GM21423 (cell line): ENCODE measurements around the gene IDUA.

Experiments used
- ATAC-seq: cut with Tn5 transposase; IDR thresholded peaks from one replicate; pipeline ENCODE4 v1.9.1; 2021; ENCODE audit warnings: mild to moderate bottlenecking, moderate library complexity; ENCODE audit not compliant: unreplicated experiment

Gene IDUA

DNA sequence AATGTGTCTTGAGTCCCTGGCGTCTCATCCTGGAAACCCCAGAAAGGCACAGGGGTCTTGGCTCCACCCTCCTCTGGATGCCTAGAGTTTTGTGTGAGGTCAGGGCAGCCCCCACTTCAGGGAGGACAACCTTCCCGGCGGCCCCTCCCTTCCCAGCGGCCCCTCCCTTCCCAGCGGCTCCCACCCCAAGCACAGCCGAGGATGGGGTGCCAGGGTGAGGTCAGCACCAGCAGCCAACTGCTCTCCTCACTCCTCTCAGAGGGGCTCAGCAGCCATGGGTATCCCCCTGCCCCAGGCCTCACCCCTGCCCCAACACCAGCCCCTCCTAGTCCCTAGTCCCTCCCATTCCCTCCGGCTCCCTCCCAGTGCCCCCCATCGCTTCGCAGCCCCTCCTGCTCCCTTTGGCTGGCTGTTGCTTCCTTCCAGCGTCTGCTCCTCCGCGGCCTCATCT, 30.9 kb upstream of the IDUA start:
- ATAC-seq: no peak

DNA sequence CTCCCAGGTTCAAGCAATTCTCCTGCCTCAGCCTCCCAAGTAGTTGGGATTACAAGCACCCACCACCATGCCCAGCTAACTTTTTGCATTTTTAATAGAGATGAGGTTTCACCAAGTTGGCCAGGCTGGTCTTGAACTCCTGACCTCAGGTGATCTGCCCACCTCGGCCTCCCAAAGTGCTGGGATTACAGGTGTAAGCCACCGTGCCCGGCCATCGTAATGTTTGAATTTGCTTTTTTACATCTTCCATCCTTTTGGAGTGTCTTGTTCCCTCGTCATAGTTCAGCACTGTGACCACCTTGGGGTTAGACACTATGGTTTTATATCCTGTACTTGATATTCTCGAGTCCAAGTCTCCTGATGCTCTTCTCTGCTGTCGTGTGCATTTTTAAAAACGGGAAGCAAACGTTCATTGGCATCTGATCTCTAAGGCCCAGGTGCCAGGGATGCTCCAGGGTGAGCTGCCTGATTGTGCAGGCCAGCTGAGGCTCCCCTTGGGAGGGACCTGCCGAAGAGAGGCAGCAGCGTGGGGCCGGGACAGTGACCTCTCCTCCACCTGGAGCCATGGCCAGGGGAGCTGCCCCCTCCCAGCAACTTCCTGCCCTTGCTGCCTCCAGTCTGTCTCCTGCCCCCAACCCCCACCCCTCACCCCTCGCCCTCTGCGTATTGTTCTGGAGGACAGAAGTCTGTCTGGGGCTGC, 30.2 kb upstream of the IDUA start:
- no peak for ATAC-seq

DNA sequence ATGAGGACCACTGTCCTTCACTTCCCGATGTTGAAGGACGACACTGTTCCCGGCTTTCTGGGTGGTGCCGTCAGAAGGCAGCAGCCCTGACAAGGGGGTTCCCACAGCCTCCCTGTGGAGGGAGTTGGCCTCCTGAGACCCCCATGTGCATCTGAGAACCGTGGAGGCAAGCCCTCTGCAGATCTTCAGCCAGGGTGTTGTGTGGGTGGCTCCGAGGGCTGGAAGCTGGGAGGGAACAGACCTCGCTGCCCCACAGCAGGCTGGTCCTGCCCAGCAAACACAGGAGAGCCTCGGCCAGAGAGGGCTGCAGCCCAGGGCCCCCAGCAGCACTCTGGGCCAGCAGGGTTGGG, 29.6 kb upstream of the IDUA start:
- ATAC-seq: no peak

DNA sequence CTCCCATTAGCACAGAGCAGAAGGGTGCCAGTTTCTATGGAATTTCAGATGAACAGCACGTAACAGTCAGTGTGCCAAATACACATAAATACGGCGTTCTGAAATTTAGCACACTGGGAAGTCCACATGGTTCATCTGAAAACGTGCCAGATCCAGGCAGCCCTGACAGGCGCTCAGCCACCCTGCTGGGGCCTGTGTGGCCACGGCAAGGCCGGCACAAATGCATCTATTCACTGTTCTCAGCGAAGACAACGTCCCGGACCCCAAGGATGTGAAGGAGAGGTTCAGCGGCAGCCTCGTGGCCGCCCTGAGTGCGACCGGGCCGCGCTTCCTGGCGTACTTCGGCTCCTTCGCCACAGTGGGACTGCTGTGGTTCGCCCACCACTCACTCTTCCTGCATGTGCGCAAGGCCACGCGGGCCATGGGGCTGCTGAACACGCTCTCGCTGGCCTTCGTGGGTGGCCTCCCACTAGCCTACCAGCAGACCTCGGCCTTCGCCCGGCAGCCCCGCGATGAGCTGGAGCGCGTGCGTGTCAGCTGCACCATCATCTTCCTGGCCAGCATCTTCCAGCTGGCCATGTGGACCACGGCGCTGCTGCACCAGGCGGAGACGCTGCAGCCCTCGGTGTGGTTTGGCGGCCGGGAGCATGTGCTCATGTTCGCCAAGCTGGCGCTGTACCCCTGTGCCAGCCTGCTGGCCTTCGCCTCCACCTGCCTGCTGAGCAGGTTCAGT, 29.1 kb upstream of the IDUA start:
- ATAC-seq: no peak

DNA sequence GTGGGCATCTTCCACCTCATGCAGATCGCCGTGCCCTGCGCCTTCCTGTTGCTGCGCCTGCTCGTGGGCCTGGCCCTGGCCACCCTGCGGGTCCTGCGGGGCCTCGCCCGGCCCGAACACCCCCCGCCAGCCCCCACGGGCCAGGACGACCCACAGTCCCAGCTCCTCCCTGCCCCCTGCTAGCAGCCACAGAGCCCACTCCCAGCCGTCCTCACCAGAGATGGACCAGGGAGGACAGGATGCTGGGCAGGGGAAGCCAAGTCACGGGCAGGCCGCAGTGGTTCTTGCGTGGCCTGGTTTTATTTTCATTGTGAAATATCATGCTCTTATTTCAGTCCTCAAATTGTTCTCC, 28.6 kb upstream of the IDUA start:
- no peak for ATAC-seq

DNA sequence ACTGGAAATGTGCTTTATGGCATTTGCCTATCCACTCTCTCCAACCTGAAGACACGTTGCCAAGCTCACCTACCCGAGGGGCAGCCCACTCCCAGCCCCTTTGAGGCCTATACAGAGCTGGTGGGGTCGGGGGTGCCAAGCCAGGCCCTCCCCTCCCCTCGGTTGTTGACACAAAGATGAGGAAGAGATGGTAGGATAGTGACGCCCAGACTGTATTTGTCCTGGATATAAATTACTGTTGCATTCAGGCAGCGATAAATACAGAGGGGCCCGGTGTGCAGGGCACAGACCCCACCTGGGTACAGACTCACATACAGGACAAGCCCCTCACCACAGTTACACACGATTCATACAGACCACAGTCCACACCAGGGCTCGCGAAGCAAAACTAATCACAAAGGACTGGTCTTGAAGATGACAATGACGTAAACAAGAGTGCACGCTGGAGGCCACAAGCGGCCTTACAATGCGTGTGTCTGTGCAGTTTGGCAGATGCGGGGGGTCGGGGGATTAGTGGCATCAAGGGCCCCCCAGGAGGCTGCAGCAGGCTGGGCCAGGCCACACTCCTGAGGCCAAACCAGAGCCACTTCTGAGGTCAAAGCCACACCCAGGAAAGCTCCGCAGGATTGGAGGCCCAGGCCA, 28.0 kb upstream of the IDUA start:
- no peak for ATAC-seq

DNA sequence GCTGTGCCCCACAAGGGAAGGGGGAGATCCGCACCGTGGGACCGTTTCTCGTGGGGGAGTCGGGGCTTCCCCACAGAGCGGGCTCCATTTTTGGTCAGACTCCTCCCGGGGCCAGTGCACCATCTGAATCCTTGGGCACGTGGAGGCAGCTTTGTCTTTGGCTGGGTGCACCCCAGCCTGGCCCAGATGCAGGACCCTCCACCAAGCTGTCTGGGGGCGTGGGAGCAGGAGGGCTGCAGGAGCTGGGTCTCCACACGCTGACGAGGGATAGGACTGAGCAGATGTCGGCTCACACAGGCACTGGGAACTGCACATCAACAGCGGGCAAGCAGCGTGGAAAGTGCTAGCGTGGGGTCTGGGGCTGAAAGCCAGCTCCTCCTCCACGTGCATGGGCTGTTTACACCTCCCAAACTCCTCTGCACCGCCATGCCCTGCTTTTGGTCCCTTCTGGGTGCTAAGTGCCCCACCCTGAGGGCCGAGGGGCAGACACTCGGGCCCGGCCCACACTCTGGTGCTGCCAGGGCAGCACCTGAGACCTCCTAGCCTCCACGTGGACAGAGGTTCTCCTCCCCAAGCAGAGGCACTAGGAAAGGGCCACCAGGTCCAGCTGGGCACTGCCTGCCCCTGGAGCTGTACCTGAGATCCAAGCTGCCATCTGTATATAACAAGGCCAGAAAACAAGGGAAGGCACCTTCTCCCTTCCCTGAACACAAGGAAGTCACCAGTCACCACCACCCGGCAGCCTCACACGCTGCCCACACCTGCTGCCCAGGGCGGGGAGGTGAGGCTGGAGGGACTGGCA, 27.3 kb upstream of the IDUA start:
- no peak for ATAC-seq

DNA sequence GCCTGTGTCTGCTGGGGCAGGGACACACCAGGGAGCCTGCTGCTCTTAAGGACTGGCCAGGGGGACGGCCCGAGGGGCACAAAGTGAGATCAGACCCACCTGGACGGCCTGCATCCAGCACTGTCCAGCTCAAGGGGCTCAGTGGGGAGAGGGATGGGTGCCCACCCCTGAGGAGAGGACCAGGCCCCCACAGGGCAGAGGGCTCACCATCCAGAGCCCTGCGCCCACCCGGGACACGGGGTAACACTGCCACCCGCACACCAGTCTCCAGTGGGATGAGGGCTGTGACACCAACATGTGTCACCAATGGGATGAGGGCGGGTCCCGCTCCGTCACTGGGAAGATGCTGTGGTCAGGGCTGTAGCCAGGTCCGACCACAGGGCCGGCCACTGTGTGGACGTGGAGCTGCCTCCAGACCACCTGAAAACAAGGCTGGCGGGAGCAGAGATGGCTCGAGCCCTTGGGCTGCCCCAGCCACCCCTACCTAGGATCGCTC, 26.7 kb upstream of the IDUA start:
- ATAC-seq: no peak

DNA sequence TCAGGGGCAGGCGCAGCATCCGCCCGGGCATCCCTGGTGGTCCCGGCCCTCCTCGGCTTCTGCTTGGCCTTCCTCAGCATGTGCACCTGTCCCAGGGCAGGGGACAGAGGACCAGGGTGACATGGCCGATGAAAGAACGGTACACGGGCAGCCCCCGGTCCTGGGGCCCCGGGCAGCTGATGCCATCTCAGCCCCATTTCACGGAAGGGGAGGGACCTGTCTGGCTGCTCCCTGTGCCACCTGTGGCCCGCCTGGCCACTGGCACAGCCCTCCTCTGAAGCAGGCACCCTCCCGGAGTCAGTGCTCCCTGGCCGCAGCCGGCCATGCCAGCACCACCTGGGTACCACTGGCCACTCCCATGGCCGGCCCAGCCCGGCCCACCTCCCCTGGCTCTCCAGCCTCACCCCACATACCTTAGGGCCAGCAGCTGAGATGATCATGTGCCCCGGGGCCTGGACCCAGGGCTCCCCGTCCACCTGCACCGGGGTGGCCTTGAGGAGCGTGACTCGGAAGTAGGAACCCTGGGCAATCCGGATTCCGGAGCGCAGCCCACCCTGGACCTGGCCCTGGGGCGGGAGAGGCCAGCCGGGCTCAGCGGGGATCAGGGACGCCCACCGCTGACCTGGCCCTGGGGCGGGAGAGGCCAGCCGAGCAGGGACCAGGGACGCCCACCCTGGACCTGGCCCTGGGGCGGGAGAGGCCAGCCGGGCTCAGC, 26.1 kb upstream of the IDUA start:
- ATAC-seq: no peak

DNA sequence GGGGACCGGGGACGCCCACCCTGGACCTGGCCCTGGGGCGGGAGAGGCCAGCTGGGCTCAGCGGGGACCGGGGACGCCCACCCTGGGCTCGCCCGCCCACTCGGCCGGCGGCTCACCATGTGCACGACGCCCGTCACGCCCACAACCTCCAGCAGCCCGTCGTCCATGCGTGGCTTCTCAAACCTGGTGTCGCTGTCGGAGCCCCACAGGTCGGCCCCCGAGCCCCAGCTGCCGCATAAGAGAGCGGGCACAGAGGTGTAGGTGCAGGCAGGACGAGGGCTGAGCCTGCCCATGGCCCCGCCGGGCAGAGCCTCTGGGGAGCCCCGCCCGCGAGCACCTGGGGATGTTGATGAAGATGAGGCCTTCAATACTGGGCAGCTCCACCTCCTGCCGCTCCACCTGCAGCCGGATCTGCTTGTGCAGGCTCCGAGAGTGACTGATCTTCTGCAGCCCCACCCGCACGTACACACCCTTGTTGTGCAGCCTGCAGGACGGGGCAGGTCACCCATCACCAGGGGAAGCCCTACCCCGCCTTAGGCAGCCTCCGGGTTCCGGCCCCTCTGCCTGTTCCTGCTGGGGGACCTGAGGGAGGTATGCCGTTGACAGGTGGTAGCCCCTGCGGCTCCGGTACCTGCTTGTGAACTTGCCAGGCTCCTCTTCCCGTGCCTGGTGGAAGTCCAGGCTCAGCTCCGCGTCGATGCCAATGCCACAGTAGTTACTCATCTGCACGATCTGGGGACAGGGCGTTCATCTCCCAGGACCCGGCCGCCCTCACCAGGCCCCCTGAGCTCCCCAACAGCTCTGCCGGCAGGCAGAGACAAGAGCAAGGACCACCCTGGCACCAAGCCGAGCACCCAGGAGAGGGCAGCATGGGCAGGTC, 25.3 kb upstream of the IDUA start:
- ATAC-seq: no peak

DNA sequence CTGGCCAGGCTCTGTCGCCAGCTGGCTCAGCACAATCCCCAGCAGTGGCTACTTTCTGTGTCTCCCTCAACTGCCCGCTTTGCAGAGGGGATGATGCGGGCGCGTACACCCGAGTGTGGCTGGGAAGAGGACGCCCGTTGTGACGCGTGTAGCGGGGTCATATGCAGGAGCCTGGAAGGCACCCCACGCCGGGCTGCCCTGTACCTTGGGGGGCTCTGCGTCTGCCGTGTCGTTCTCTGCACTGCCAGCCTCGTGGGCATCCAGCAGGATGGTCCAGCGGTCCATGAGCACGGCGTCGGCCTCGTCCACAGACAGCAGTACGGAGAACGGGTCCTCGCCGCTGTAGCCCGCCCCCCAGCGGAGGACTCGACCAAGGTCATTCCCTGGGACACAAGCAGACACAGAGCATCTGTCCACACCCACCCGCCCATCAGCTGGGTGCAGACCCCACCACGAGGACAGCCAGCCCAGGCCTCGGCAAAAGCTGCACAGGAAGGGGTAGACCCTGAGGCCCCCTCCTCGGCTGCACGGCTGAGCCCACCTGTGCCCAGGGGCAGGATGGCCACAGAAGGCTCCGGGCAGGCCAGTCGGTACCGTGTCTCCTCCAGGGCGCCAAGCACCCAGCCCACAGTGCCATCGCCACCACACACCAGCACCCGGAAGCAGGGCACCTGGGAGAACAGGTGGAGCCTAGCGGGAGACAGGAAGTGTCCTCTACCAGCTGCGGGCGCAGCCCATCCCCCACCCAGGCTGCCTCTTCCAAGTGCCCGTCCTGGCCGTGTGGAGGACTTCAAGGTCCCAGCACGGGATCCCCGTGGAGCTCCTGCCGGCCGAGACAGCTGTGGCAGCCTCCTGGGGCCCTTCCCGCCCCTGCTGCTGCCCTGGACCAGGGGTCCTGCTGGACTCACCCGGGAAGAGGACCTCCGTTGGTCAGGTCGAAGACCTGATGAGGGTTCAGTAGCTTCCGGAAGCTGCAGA, 24.3 kb upstream of the IDUA start:
- no peak for ATAC-seq

DNA sequence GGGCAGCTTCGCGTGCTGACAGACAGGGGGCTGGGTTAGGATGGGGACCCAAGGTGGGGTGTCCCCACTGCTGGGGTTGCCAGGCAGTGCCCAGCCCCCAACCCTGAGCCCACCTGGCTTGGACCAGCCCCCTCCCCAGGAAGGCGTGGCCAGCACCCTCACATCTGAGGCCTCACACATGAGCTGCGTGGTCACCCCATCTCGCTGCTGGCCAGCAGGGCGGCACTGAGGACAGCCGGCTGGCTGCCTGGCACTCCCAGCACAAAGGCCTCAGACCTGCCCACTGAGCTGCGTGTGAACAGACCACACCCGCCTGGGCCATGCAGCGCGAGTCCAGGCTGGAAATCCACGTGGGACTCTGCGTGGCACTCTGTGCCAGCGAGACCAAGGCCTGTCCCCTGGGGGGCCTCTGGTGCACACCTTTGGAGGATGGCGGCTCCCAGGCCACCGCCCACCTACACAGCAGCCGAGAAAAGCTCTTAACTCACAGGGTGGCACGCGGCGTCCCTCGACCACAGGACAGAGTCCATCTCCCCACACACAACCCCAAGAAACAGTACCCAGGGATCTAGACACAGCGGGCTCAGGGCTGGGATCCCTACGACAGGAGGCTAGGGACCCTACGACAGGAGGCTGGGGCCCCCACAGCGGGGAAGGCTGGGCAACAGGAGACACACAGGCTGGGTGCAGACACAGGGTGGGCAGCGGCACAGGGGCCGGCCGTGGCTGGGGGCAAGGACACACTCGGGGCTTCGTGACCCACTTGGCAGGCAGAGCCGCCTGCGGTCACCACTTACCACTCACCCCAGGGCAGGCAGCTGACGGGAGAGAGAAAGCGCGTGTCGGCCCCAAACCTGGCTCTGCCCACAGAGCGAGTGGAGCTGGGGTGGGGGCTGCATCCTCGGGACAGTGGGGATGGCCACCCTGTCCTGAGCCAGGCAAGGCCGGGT, 23.3 kb upstream of the IDUA start:
- ATAC-seq: no peak

DNA sequence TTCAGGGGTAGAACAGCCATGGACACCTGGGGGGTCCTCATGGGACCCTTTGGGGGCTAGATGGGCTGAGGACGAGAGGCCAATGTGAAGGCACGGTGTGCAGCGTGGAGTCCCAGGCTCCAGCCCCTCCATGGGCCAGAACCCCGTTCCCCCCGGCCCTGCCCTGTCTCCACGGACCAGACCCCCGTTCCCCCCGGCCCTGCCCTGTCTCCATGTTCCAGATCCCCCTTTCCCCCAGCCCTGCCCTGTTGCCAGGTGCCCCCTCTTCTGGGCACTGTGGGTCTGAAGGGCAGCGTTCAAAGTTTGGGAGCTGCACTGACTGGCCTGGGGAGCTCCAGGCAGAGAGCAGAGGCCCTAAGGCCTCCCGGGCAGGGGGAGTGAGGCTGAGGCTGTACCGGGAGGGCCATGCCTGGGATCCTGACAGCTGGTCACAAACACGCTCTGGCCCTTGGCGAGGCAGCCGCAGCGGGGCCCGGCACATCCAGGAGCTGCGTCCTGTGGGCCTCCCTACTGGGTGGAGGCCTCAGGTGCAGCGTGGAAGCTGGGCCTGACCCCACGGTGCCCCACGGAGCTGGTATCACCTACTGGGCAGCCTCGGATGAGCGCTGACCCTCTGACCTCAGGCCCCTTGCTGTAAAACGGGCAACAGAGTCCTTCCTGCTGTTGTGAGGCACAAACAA, 22.4 kb upstream of the IDUA start:
- ATAC-seq: no peak

DNA sequence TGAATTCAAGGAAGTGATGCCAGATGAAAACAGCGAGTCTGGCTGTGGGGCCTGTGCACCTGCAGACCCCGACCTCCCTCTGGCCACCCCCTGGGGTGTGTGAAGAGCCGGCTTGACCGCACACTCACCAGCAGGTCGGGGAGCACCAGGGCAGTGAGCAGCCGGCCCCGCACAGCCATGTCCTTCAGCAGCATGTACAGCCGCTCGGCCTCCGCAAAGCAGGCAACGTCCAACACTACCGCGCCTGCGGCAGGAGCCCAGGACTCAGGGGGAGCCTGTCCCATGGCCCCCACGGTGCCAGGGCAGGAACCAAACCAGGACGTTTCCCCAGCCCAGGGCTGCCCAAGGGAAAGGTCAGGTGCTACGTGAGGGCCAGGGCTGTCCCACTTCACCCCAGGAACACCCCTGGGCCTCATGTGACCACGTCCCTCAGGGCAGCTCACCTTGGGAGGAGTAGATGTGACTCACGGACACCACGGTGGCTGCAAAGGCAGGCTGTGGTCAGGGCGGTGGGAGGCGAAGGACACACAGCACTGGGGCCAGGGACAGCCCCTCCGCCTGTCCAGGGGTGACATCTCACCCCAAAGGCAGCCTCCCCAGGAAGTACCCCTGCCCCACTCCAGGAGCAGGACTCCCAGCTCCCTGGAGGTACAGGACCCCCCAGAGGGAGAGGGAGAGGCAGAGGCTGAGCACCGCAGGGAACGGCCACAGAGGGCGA, 21.6 kb upstream of the IDUA start:
- ATAC-seq: no peak

DNA sequence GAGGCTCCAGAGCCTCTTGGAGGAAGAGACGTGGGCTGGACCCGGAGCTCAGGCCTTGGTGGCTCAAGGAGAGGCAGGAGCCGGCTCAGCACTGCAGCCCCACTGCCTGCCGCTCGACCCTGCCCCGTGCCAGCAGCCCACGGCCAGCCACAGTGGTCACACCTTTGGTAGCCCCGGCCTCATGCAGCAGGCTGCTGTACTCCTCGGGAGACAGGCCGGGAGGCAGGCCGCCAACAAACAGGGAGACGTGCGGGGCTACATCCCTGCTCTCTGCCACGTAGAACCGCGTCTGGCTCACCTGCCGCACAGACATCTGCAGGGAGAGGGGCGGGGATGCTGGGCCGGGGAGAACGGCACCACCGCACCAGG, 21.1 kb upstream of the IDUA start:
- no peak for ATAC-seq
